GM19239 (cell line): ENCODE results near the gene DNAJB13.
"Not testable (repeated sequence)": the region's sequence is repeated elsewhere in the genome, so short reads cannot be mapped to it uniquely, and the experiment has no call there.

ENCODE experiments used
- DNase-seq: peaks from one replicate; pipeline ENCODE4 v3.0.0; 2011; ENCODE audit warnings: low spot score; ENCODE audit not compliant: insufficient read length
- FAIRE-seq: peaks from 2 replicates; lab custom pipeline; 2011; peaks lifted over from hg19 to GRCh38; lab: Jason Lieb, UNC

The DNAJB13 gene

DNA sequence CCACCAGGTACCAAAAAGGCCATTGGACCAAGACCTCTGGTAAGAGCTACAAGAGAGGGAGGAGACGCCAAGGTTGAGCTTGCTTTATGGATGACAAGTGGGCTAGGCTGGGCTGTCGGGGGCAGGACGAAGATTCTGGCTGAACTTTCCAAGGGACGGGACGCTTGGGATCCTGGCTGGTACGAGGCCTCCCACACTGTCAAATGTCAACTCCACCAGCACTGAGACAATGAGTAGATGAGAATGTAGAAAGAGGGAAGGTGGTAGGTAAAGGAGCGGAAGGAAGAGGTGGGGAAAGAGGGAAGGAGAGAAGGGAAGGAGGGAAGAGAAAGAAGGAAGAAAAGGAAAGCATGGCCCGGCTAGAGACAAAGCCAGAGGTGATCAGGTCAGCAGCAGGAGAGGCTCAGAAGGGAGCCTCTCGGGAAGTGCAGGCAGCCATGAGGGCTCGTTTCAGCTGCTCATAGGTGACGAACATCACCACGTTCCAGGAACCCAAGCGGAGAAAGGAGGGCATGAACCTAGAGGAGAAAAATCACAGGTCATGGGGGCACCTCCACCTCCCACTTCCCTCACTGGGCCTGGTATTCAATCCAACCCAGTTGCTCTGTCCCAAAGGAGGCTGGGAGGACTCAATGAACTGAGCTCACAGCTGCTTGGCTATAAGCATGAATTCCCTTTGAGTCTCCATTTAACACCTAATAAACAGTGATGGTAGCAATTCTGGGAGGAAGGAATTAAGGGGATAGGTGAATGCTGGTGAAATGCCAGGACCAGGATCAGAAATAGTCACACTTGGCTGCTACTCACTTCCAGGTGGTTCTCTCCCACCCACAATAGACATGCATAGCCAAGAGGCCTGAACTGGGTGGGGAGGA is 24.0 kb downstream of the DNAJB13 start:
- DNase-seq, result no peak
- FAIRE-seq, result no peak

- FAIRE-seq, result no peak
- DNase-seq, result no peak
Observed at GRCh38 chr11:73975479-73975757, 24.6 kb downstream of the DNAJB13 start.

DNA sequence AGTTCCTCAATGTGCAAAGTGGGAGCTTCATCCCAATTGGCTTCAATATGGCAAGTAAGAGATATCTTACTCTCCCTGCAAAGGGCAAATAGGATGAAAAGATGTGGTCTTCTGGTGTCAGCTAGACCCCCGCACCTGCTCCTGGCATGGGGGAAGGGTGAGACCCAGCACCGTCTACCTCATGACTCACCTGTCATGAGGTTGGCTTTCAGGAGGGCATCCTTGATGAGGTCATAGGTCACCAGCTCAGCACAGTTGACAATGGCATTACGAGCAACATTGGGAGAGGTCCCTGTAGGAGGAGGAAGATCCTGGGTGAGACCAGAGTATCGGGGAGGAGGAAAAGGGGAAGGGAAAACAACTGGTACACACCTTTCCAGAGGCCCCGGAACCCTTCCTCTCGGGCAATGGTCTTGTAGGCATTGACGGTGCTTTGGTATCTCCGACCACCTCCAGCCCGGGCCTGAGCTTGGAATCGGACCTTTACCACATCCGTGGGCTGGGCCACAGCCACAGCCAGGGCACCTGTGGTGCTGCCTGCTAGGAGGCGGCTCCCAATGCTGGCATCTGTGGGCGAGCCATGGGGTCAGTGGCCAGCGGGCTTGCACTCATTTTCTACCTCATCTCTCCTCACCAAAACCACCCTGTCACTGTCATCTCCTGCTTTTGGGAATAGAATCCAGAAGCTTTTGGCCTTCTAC is 25.8 kb downstream of the DNAJB13 start:
- DNase-seq (no peak), FAIRE-seq (no peak)

DNA sequence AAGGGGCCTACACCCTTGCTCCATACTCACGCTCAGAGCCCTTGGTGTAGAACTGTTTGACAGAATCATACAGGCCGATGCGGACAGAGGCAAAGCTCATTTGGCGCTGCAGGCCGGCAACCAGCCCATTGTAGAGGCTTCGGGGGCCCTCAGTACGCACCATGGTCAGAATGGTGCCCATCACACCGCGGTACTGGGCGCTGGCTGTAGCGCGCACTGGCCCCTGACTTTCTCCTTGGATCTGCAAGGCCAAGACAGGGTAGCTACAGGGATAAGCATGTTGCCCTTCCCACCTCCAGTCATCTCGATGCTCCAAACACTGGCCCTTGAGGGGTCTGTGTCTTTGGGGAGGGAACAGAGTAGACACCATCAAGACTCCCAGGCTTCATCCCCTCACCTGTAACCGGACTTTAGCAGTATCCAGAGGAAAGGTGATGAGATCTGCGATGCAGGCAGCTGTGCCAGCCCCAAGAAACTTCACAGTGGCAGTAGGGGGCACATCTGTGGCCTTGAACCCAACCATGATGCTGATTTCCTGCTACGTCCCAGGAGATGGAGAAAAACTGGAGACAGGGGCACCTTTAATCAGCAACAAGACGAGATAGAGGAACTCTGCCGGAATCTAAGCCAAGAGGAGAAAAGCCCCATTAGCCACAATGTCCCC is 27.2 kb downstream of the DNAJB13 start:
- no peak for DNase-seq

GRCh38 chr11:73978576-73979086 is 27.8 kb downstream of the DNAJB13 start:
- DNase-seq (no peak), FAIRE-seq (no peak)

More for the DNA sequence above, 27.2 kb downstream of the DNAJB13 start:
- FAIRE-seq, result no peak

DNA sequence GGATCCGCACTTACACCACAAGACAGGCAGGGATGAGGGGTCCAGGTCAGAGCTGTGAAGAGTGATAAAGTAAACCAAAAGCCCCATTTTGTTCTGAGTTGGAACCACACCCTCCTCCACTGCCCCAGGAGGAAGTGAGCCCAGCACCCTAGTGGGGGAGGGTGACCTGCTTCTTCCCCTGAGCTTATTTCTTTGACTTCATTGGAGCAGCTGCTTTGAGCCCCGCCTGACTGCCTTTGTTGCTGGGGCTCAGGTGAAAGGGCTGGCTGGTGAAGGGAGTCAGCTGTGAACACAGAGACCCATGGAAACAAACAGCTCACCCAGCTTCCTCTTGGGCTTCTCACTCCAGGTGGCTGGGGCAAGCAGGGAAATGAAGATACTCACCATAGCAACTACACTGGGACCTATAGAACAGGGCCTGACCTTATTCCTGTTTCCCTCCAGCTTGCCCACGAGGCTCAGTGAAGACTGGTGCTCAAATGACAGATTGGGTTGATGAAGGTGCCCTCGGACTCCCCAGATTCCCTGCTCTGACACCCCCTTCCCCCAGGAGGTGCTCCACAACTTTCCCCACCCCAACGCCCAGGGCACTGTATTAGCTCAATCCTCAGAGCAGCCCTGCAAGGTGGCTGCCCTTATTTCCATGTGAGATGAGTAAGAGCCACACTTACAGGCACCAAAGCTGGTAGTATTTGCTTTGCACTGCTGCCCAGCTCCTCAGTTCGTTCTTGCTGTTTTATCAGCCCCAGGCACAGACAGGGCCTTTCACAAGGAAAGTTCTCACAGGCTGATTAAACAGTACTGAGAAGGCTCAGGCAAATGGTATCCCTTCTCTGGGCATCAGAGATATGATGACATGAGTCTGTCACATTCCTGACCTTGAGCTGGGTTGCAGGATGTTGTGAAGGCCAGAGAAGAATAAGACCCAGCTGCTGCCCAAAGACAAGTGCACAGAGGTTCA is 29.5 kb downstream of the DNAJB13 start:
- FAIRE-seq, result peak; percentile 83
- DNase-seq, result peak; percentile 81

- FAIRE-seq (peak; percentile 40), DNase-seq (no peak)
Observed at GRCh38 chr11:73981051-73981805, 30.4 kb downstream of the DNAJB13 start.

GRCh38 chr11:73982595-73982989 is 31.8 kb downstream of the DNAJB13 start, which contains the start of gene UCP2:
Gene UCP2 (minus strand): TSS chr11:73982843. CDS start chr11:73978378, 4,465 bp downstream.
- FAIRE-seq, result no peak

DNA sequence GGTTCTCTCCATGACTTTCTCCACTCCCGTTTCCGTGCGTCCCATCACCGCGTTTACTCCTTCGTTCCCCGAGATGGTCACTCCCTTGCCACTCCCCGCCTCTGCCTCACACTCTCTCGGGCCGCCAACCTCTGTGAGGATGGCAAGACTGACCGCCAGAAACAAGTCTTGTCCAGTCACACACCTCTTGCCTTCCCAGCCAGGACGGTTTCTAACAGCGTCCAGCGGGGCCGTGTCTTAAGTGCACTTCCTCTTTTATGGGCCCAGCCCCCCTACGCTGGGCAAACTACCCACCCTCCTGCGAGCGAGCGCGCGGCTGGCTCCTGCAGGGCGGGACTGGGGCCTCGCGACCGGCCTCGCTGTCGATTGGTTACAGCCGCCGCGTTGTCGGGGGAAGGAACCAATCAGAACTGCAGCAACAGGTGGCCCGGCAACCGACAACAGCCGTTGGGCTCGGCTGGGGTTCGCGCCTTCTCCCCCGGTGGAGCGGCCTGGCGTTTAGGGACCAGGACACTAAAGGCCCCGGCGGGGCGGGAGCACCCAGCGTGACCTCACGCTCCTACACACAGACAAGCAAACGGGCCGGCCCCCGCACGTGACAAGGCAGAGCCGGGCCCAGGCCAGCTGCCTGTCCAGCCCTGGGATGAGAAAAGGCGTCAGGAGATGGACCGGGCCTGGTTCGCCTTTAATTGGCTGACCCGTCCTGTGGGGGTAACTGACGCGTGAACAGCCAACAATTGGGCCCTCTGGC is 32.3 kb downstream of the DNAJB13 start:
- DNase-seq (peak; percentile 79), FAIRE-seq (peak; percentile 78)

More at GRCh38 chr11:73982595-73982989, 31.8 kb downstream of the DNAJB13 start, which contains the start of gene UCP2:
- no peak for DNase-seq

DNA sequence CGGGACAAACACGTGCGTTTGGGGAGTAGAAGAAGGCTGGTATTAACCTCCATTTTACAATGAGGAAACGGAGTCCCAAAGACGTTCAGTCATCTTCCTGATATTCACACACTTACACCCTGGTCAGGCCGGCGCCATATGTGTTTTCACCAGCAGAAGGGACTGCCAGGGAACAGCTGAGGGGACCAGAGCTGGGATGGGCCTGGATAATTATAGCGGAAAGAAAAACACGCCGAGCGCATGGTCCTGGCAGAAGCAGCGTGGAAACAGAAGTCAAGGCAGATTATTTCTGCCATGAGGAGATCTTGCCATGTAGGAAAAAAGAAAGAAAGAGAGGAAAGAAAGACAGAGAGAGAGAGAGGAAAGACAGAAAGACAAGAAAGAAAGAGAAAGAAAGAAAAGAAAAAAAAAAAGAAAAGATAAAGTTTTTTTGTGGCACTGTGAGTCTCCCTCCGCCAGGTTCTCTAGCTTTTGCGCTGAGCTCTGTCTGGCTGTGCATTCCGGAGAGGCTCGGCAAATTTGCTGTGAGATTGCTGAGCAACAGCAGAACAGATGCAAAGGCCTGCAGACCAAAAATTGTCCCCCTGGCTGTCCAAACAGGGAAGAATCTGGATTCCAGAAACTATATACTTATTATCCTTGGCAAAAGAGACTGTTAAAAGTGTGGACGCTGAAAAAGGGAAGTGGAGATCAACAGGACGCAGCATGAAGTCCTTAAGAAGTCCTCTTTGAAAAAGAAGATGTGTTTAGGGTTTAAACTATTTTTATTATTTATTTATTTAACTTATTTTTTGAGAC is 33.1 kb downstream of the DNAJB13 start:
- DNase-seq (no peak), FAIRE-seq (no peak)

GRCh38 chr11:73985661-73986060 is 34.8 kb downstream of the DNAJB13 start:
- not testable (repeated sequence) for FAIRE-seq, DNase-seq

- FAIRE-seq (no peak), DNase-seq (no peak)
Observed at GRCh38 chr11:73988227-73988626, 37.4 kb downstream of the DNAJB13 start.

- DNase-seq (no peak), FAIRE-seq (no peak)
Observed at GRCh38 chr11:73989156-73989555, 38.3 kb downstream of the DNAJB13 start.

GRCh38 chr11:73990730-73991129 is 39.9 kb downstream of the DNAJB13 start:
- FAIRE-seq, result no peak
- DNase-seq, result no peak

DNA sequence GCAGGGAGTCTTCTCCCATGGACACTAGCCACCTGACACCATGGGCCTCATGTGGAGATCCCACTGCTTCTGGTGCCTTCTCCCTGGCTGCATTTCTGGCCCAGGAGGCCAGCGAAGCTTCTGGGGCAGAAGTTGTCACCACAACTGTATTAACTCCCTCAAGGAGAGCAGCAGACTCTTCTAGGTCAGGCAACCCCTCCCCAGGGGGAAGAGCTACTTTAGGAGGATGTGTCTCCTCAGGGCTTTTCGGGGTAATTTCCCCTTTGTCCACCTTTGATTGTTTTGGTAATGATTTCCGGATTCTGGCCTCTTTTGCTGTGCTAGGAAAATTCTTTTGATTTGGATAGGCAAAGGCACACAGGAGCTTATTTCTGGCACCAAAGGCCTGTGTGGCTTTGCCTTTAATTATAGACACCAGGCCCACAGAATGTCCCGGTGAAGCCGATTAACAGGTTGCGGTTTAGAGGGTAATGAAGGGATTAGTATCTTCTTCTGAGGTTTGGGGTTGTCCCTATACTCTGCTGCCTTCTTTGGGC is 40.7 kb downstream of the DNAJB13 start:
- FAIRE-seq, result peak; percentile 82
- DNase-seq, result no peak

- FAIRE-seq (peak; percentile 93), DNase-seq (no peak)
Observed at GRCh38 chr11:73995247-73995646, 44.4 kb downstream of the DNAJB13 start.

GRCh38 chr11:73995731-73996130 is 44.9 kb downstream of the DNAJB13 start:
- DNase-seq (no peak), FAIRE-seq (peak; percentile 77)
